GM12892 (cell line): ENCODE results near the gene TATDN3.

Source experiments
- POLR2A ChIP-seq: IDR thresholded peaks from 2 replicates; pipeline ENCODE4 v1.6.1; 2011; ENCODE audit warnings: low read depth, low read length, control low read depth
- POLR2AphosphoS5 ChIP-seq: IDR thresholded peaks from 2 replicates; pipeline ENCODE4 v1.6.1; 2011; ENCODE audit warnings: low read depth, low read length, control low read depth
- TAF1 ChIP-seq: IDR thresholded peaks from 2 replicates; pipeline ENCODE4 v1.6.1; 2011; ENCODE audit warnings: low read depth, mild to moderate bottlenecking, control low read depth, low read length, borderline replicate concordance

- no peak for TF ChIP-seq POLR2A
- no peak for TF ChIP-seq TAF1
- no peak for TF ChIP-seq POLR2AphosphoS5
Measured at GRCh38 chr1:212746546-212746945, 45.1 kb upstream of the TATDN3 start.
